HFFc6 (cell line): ENCODE measurements around the gene XIRP2. TPM values are rescaled to one million over a fixed set of nuclear protein-coding genes. Genes with fewer than 3 reads are reported as not detected.
"Not testable (repeated sequence)": the region's sequence is repeated elsewhere in the genome, so short reads cannot be mapped to it uniquely, and the experiment has no call there.

Experiments
- DNase-seq: peaks from one replicate; pipeline ENCODE4 v3.0.0-alpha.2; 2018
- H3K27ac Mint-ChIP-seq: 2 replicates; pipeline ENCODE4 v1.8.0; 2020; ENCODE audit warnings: mild to moderate bottlenecking, mixed read lengths
- H3K27me3 Mint-ChIP-seq: 2 replicates; pipeline ENCODE4 v1.8.0; 2021; ENCODE audit warnings: mild to moderate bottlenecking, moderate library complexity, mixed read lengths; ENCODE audit not compliant: insufficient read depth
- H3K36me3 Mint-ChIP-seq: 2 replicates; pipeline ENCODE4 v1.8.0; 2021; ENCODE audit warnings: low read depth, mixed read lengths
- H3K4me1 Mint-ChIP-seq: 2 replicates; pipeline ENCODE4 v1.8.0; 2020; ENCODE audit warnings: low read depth, mixed read lengths
- H3K4me3 Mint-ChIP-seq: 2 replicates; pipeline ENCODE4 v1.8.0; 2020; ENCODE audit warnings: mild to moderate bottlenecking, moderate library complexity, mixed read lengths
- H3K9me3 Mint-ChIP-seq: 2 replicates; pipeline ENCODE4 v1.8.0; 2020; ENCODE audit warnings: mild to moderate bottlenecking, mixed read lengths
- total RNA-seq, 6 experiments: library from RNA; stranded (reverse); fragmentation: NEBNext Ultra II Directional; extraction: Animal tissue kit (Norgen Biotek cat#: 25700); gene quantifications; 2 replicates in 1 of 6; 3 replicates in 5 of 6; pipeline ENCODE4 v1.2.3, GENCODE V29; 2021
- TF ChIP-seq, protein P1 (sequence below): fragments of 200-600 bp; sonication (generic); IDR thresholded peaks from 2 replicates; pipeline ENCODE4 v1.5.0; 2021; ENCODE audit warnings: antibody characterized with exemption, mild to moderate bottlenecking

XIRP2 gene
- total RNA-seq, 6 experiments from 2014 or later: not detected

DNA sequence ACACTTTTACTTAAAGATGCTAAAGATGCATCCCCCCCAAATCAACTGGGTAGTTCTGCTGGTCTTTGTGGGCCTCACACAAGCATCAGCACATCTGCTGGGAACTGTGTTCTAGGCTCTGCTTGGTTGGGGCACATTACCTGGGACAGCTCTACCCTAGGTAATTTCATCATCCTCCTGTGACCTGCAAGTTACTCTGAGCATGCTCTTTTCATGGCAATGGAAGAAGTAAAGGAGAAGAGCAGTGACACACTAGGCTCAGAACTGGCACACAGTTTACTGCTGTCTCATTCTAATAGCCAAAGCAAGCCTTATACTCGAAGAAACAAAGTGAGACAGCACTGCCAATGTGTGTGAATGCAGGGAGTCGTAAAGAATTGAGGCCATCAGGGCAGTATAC, 376.7 kb downstream of the XIRP2 start:
- no peak for DNase-seq
- TF ChIP-seq, protein P1, sequence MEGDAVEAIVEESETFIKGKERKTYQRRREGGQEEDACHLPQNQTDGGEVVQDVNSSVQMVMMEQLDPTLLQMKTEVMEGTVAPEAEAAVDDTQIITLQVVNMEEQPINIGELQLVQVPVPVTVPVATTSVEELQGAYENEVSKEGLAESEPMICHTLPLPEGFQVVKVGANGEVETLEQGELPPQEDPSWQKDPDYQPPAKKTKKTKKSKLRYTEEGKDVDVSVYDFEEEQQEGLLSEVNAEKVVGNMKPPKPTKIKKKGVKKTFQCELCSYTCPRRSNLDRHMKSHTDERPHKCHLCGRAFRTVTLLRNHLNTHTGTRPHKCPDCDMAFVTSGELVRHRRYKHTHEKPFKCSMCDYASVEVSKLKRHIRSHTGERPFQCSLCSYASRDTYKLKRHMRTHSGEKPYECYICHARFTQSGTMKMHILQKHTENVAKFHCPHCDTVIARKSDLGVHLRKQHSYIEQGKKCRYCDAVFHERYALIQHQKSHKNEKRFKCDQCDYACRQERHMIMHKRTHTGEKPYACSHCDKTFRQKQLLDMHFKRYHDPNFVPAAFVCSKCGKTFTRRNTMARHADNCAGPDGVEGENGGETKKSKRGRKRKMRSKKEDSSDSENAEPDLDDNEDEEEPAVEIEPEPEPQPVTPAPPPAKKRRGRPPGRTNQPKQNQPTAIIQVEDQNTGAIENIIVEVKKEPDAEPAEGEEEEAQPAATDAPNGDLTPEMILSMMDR: no peak
- Mint-ChIP-seq H3K9me3 (peaks cover 23% of the 10 kb centered on the region), H3K4me1 (no peaks in the 10 kb centered on the region), H3K27ac (no peak overlapping the region), H3K36me3 (no peaks in the 10 kb centered on the region), H3K4me3 (no peak overlapping the region), H3K27me3 (no peaks in the 10 kb centered on the region; the same call in 1 of the 2 replicates)

DNA sequence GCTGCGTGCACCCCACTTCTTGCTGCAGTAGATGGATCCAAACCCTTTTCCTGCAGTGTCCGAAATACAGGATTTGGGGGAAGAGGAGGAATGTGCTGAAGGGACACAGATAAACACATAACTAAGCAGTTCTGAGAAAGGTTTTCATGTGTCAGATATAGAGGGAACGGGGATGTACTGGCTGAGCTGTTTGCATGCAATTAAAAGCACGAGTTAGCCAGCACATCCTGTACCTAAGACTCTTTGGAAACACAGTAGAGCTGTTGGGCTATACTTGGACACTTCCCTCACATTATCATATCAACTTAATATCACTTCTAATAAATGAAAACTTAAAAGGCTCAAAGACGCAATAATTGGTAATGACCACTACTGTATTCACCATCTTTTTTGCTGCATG, 377.4 kb downstream of the XIRP2 start:
- H3K9me3 Mint-ChIP-seq: peaks cover 23% of the 10 kb centered on the region
- TF ChIP-seq, protein P1: no peak
- no peak for DNase-seq
- no peaks in the 10 kb centered on the region for H3K4me1 Mint-ChIP-seq
- no peak overlapping the region for H3K4me3 Mint-ChIP-seq
- no peaks in the 10 kb centered on the region for H3K36me3 Mint-ChIP-seq
- no peak overlapping the region for H3K27ac Mint-ChIP-seq
- H3K27me3 Mint-ChIP-seq: no peaks in the 10 kb centered on the region

DNA sequence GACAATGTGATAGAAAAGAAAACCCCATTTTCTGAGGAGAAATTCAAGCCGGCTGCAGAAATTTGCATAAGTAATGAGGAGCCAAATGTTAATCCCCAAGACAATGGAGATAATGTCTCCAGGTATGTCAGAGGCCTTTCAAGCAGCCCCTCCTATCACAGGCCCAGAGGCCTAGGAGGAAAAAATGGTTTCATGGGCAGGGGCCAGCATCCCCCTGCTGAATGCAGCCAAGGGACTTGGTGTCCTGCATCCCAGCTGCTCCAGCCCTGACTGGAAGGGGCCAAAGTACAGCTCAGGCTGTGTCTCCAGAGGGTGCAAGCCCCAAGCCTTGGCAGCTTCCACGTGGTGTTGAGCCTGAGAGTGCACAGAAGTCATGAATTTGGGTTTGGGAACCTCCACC, 380.0 kb downstream of the XIRP2 start:
- not testable (repeated sequence) for H3K36me3 Mint-ChIP-seq, H3K27me3 Mint-ChIP-seq, DNase-seq, H3K4me1 Mint-ChIP-seq, H3K4me3 Mint-ChIP-seq, H3K27ac Mint-ChIP-seq
- H3K9me3 Mint-ChIP-seq: peaks cover 23% of the 10 kb centered on the region

DNA sequence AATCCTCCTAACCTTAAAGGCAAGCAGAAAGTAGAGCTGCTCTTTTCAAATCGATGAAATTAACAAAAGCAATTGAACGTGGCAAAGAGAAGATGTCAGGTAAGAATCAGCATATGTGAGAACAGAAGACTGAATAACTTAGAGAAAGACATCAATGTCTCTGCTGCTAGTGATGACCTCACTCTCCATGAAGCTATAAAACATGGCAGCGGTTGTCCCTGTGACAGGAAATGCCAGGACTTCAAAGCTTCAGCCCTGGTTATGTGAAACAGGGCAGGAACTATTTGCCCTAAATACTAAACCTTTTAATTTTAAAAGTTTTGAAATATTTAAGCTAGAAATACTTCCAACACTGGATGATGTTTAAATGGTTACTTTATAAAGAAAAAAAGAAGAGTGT, 383.7 kb downstream of the XIRP2 start:
- peaks cover 23% of the 10 kb centered on the region for H3K9me3 Mint-ChIP-seq
- no peak overlapping the region for H3K4me3 Mint-ChIP-seq
- H3K4me1 Mint-ChIP-seq: no peaks in the 10 kb centered on the region

DNA sequence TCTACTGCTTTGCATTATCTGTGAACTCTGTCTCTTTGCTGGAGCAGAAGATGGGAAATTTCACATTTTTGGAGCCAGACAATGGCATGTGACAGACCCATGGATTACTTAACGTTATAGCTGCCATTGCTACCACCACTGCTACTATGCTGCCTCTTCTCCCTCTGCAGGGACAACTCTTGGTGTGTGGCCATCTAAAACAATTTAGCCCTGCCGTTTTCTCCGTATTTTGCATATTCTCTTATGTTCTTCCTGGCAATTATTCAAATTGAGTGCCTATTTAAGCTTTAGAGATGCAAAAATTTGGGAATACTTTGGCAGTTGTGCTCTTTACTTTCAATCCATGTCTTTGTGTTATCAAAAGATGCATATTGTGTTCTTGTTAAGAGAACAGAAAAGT, 386.8 kb downstream of the XIRP2 start:
- Mint-ChIP-seq H3K27ac (no peak overlapping the region), H3K4me1 (no peaks in the 10 kb centered on the region), H3K36me3 (no peaks in the 10 kb centered on the region), H3K9me3 (no peaks in the 10 kb centered on the region), H3K4me3 (no peak overlapping the region), H3K27me3 (no peaks in the 10 kb centered on the region)
- TF ChIP-seq, protein P1: no peak
- no peak for DNase-seq

More for the DNA sequence above, 383.7 kb downstream of the XIRP2 start:
- DNase-seq: no peak
- H3K36me3 Mint-ChIP-seq: no peaks in the 10 kb centered on the region
- H3K27ac Mint-ChIP-seq: no peak overlapping the region
- H3K27me3 Mint-ChIP-seq: no peaks in the 10 kb centered on the region
- TF ChIP-seq, protein P1: no peak

DNA sequence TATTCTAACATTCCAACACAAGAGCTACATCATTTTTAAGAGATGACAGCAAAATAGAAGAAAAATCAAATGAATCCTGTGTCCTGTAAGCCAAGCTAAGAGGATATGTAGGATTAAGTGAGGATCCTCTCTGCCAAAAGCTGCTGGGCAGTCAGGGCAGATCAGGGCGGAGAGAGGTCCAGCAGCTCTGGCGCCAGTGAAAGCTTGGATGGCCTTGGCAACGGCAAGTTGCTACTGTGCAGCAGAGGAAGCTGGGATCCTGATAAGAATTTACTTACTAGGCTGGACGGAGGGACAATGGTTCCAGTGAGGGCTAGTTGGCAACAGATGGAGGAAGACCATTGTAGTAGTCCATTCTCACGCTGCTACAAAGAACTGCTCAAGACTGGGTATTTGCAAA, 391.5 kb downstream of the XIRP2 start:
- Mint-ChIP-seq H3K9me3 (no peaks in the 10 kb centered on the region), H3K4me3 (no peak overlapping the region), H3K27ac (no peak overlapping the region), H3K27me3 (no peaks in the 10 kb centered on the region; the same call in 1 of the 2 replicates), H3K4me1 (no peaks in the 10 kb centered on the region), H3K36me3 (no peaks in the 10 kb centered on the region)
- no peak for DNase-seq
- TF ChIP-seq, protein P1: no peak
